Measurements from ENCODE around the gene ZNF597.

The ZNF597 gene

GRCh38 chr16:3457434-3458252, 14.3 kb upstream of the ZNF597 start:
- peak; percentile 42 for DNase-seq (ENCODE audit: low read depth)
- H3K4me3 ChIP-seq (ENCODE audit: control insufficient read depth, low read depth, low read length) = peak overlapping the region; percentile 85
- TF ChIP-seq CTCF (IDR thresholded peaks at IDR 0.05; ENCODE audit: control insufficient read depth, insufficient read depth, low read depth, low read length, missing control alignments) = peak; percentile 46

- H3K4me3 ChIP-seq (ENCODE audit: control insufficient read depth, low read depth, low read length) = no peak overlapping the region
- no peak for TF ChIP-seq CTCF (IDR thresholded peaks at IDR 0.05; ENCODE audit: control insufficient read depth, insufficient read depth, low read depth, low read length, missing control alignments)
- DNase-seq (ENCODE audit: low read depth) = no peak
Observed at GRCh38 chr16:3454631-3455147, 11.4 kb upstream of the ZNF597 start.

- H3K4me3 ChIP-seq (ENCODE audit: control insufficient read depth, low read depth, low read length) = no peak overlapping the region
- no peak for DNase-seq (ENCODE audit: low read depth)
- no peak for TF ChIP-seq CTCF (IDR thresholded peaks at IDR 0.05; ENCODE audit: control insufficient read depth, insufficient read depth, low read depth, low read length, missing control alignments)
Observed at GRCh38 chr16:3454093-3454492, 10.8 kb upstream of the ZNF597 start.

GRCh38 chr16:3444032-3444388, 706 bp upstream of the ZNF597 start:
- peak overlapping the region; percentile 78 for H3K4me3 ChIP-seq (ENCODE audit: control insufficient read depth, low read depth, low read length)
- no peak for TF ChIP-seq CTCF (IDR thresholded peaks at IDR 0.05; ENCODE audit: control insufficient read depth, insufficient read depth, low read depth, low read length, missing control alignments)
- peak; percentile 55 for DNase-seq (ENCODE audit: low read depth)

GRCh38 chr16:3439637-3440036, 3.7 kb downstream of the ZNF597 start:
- TF ChIP-seq CTCF (IDR thresholded peaks at IDR 0.05; ENCODE audit: control insufficient read depth, insufficient read depth, low read depth, low read length, missing control alignments) = no peak
- H3K4me3 ChIP-seq (ENCODE audit: control insufficient read depth, low read depth, low read length) = no peak overlapping the region
- no peak for DNase-seq (ENCODE audit: low read depth)

- TF ChIP-seq CTCF (IDR thresholded peaks at IDR 0.05; ENCODE audit: control insufficient read depth, insufficient read depth, low read depth, low read length, missing control alignments) = no peak
Observed at GRCh38 chr16:3434373-3434772, 8.9 kb downstream of the ZNF597 start.

More at GRCh38 chr16:3434373-3434772, 8.9 kb downstream of the ZNF597 start:
- DNase-seq (ENCODE audit: low read depth) = no peak
- H3K4me3 ChIP-seq (ENCODE audit: control insufficient read depth, low read depth, low read length) = no peak overlapping the region

Measured in AG09309 (cell line).